ENCODE data around the gene FAM171A1. TPM values are rescaled to one million over a fixed set of nuclear protein-coding genes. Genes with fewer than 3 reads are reported as not detected.

The FAM171A1 gene
- total and polyA plus RNA-seq, 2 donors (not counting 1 experiment from before 2014, with no cell fraction given) = 0.09 TPM; not detected in 1

- H2AFZ ChIP-seq (ENCODE audit: insufficient read depth, low read depth, low read length, poor library complexity, severe bottlenecking) = peak overlapping the region; percentile 69
- ATAC-seq (ENCODE audit: low read depth) (peak; percentile 66), DNase-seq (peak; percentile 79)
- H3K4me3 ChIP-seq (ENCODE audit: control extremely low read depth in 1 of 5, extremely low read depth in 1 of 5, insufficient read depth in 1 of 5, low read depth in 2 of 5, low read length in 4 of 5) = peak overlapping the region in 1 of 5 experiments; percentile 27
- ChIA-PET CTCF (interaction anchor here (0.9 kb wide), 1 partner anchor 16 kb away, joined by 3 read pairs; no protein-coding TSS in a partner anchor), POLR2A (interaction anchor here (0.7 kb wide), 1 partner anchor 29 kb away, joined by 4 read pairs; no protein-coding TSS in a partner anchor)
- no peaks in the 10 kb centered on the region for H3K9me3 ChIP-seq (ENCODE audit: control extremely low read depth in 1 of 3, control insufficient read depth in 2 of 3, insufficient read depth in 1 of 3, low read length in 2 of 3)
- intact Hi-C loops (cut with micrococcal nuclease) = loop anchor here (1.0 kb wide), 2 partner anchors 42 to 69 kb away; partner anchors contain the start of gene NMT2
- H3K27ac Mint-ChIP-seq = no peak overlapping the region
- H3K9me3 Mint-ChIP-seq (ENCODE audit: insufficient read depth) = no peaks in the 10 kb centered on the region
- H3K27me3 Mint-ChIP-seq = no peaks in the 10 kb centered on the region
- H4K20me1 ChIP-seq (ENCODE audit: control insufficient read depth, insufficient read depth, low read length, poor library complexity, severe bottlenecking) = no peaks in the 10 kb centered on the region
- TF ChIP-seq EZH2 (IDR thresholded peaks at IDR 0.05; ENCODE audit: borderline replicate concordance, insufficient read depth, low read depth, low read length, poor library complexity, severe bottlenecking) (no peak), CTCF (IDR thresholded peaks at IDR 0.05) (peak; percentile 79)
- H3K9ac ChIP-seq (ENCODE audit: low read length) = no peak overlapping the region
- peaks cover 28% of the 10 kb centered on the region for H3K4me1 Mint-ChIP-seq
- WGBS (ENCODE audit: insufficient coverage) = 44% methylated on average over 9 of the region's 14 CpGs
- H3K4me1 ChIP-seq (ENCODE audit: control insufficient read depth in 2 of 2, insufficient read depth in 2 of 2, low read length in 2 of 2) = peaks cover 16 to 18% of the 10 kb centered on the region in 2 donors
- H3K4me2 ChIP-seq (replicated peaks; ENCODE audit: low read depth, low read length, poor library complexity, severe bottlenecking) = peak overlapping the region; percentile 45
- no peaks in the 10 kb centered on the region for H3K36me3 ChIP-seq (replicated peaks in 1 of 2; ENCODE audit: control extremely low read depth in 1 of 2, control insufficient read depth in 1 of 2, extremely low read depth in 1 of 2, insufficient read depth in 2 of 2, low read length in 1 of 2)
- H3K79me2 ChIP-seq (ENCODE audit: control insufficient read depth, insufficient read depth, low read length) = no peaks in the 10 kb centered on the region
- H3K27me3 ChIP-seq (replicated peaks in 1 of 4; ENCODE audit: control extremely low read depth in 1 of 4, control insufficient read depth in 3 of 4, insufficient read depth in 4 of 4, low read length in 3 of 4) = no peaks in the 10 kb centered on the region
- H3K27ac ChIP-seq (ENCODE audit: low read length in 2 of 2) = no peak overlapping the region
- H3K4me3 Mint-ChIP-seq = no peak overlapping the region
These were observed 161.1 kb downstream of the FAM171A1 start for GRCh38 chr10:15209827-15210509.

- DNase-seq (peak; percentile 14), ATAC-seq (ENCODE audit: low read depth) (no peak)
- intact Hi-C loops (cut with micrococcal nuclease) = no loop called here
- no peaks in the 10 kb centered on the region for H3K27me3 Mint-ChIP-seq
- peaks cover 16 to 18% of the 10 kb centered on the region in 2 donors for H3K4me1 ChIP-seq (ENCODE audit: control insufficient read depth in 2 of 2, insufficient read depth in 2 of 2, low read length in 2 of 2)
- peak overlapping the region in 1 of 5 experiments; percentile 59 for H3K4me3 ChIP-seq (ENCODE audit: control extremely low read depth in 1 of 5, extremely low read depth in 1 of 5, insufficient read depth in 1 of 5, low read depth in 2 of 5, low read length in 4 of 5)
- H3K27me3 ChIP-seq (replicated peaks in 1 of 4; ENCODE audit: control extremely low read depth in 1 of 4, control insufficient read depth in 3 of 4, insufficient read depth in 4 of 4, low read length in 3 of 4) = no peaks in the 10 kb centered on the region
- peaks cover 28% of the 10 kb centered on the region for H3K4me1 Mint-ChIP-seq
- H3K4me2 ChIP-seq (replicated peaks; ENCODE audit: low read depth, low read length, poor library complexity, severe bottlenecking) = peak overlapping the region; percentile 51
- no peaks in the 10 kb centered on the region for H3K79me2 ChIP-seq (ENCODE audit: control insufficient read depth, insufficient read depth, low read length)
- POLR2A ChIA-PET = interaction anchor here (1.1 kb wide), 1 partner anchor 67 kb away, joined by 4 read pairs; no protein-coding TSS in a partner anchor
- H3K27ac ChIP-seq (ENCODE audit: low read length in 2 of 2) = peak overlapping the region; percentile 77 to 84
- CTCF ChIA-PET = interaction anchor here (0.7 kb wide), 1 partner anchor 109 kb away, joined by 3 read pairs; no protein-coding TSS in a partner anchor
- H3K9me3 ChIP-seq (ENCODE audit: control extremely low read depth in 1 of 3, control insufficient read depth in 2 of 3, insufficient read depth in 1 of 3, low read length in 2 of 3) = no peaks in the 10 kb centered on the region
- H3K27ac Mint-ChIP-seq = peak overlapping the region; percentile 90
- no peaks in the 10 kb centered on the region for H3K9me3 Mint-ChIP-seq (ENCODE audit: insufficient read depth)
- H3K4me3 Mint-ChIP-seq = peak overlapping the region; percentile 86
- no peaks in the 10 kb centered on the region for H4K20me1 ChIP-seq (ENCODE audit: control insufficient read depth, insufficient read depth, low read length, poor library complexity, severe bottlenecking)
- 86% methylated on average over 1 of the region's 2 CpGs for WGBS (ENCODE audit: insufficient coverage)
- H3K36me3 ChIP-seq (replicated peaks in 1 of 2; ENCODE audit: control extremely low read depth in 1 of 2, control insufficient read depth in 1 of 2, extremely low read depth in 1 of 2, insufficient read depth in 2 of 2, low read length in 1 of 2) = no peaks in the 10 kb centered on the region
- TF ChIP-seq CTCF (IDR thresholded peaks at IDR 0.05) (no peak), EZH2 (IDR thresholded peaks at IDR 0.05; ENCODE audit: borderline replicate concordance, insufficient read depth, low read depth, low read length, poor library complexity, severe bottlenecking) (no peak)
- H3K9ac ChIP-seq (ENCODE audit: low read length) = no peak overlapping the region
- H2AFZ ChIP-seq (ENCODE audit: insufficient read depth, low read depth, low read length, poor library complexity, severe bottlenecking) = peak overlapping the region; percentile 48
These were observed 162.9 kb downstream of the FAM171A1 start for GRCh38 chr10:15208221-15208620.
